CD4-positive, alpha-beta memory T cell (primary cell): ENCODE measurements around the gene TAS1R3. TPM values are rescaled to one million over a fixed set of nuclear protein-coding genes. Genes with fewer than 3 reads are reported as not detected.

ENCODE experiments used
- CTCF ChIA-PET: fragments of 350-600 bp; sonication (Branson Sonifier 250); formaldehyde crosslinking; loops from one replicate; lab custom pipeline; 2021; ENCODE audit warnings: inconsistent platforms; ENCODE audit not compliant: partially characterized antibody; lab: Charles Lee
- POLR2A ChIA-PET: fragments of 350-600 bp; sonication (Branson Sonifier 250); formaldehyde crosslinking; loops from one replicate; lab custom pipeline; 2021; ENCODE audit not compliant: partially characterized antibody; lab: Charles Lee
- DNase-seq, 5 donors: peaks; one replicate each; pipeline versions ENCODE4 v3.0.0 to v3.0.0-alpha.2; 2020 to 2022; ENCODE audit warnings: mixed read lengths in 1 of 5
- H3K27ac ChIP-seq: one replicate; pipeline ENCODE4 v1.7.0; 2013; ENCODE audit warnings: low read depth, low read length
- H3K27me3 ChIP-seq: 2 replicates; pipeline ENCODE4 v1.7.0; 2013; ENCODE audit warnings: mild to moderate bottlenecking, low read length, moderate library complexity; ENCODE audit not compliant: insufficient read depth
- H3K36me3 ChIP-seq: 2 replicates; pipeline ENCODE4 v1.7.0; 2013; ENCODE audit warnings: mild to moderate bottlenecking, low read length, moderate library complexity; ENCODE audit not compliant: insufficient read depth
- H3K4me1 ChIP-seq: 2 replicates; pipeline ENCODE4 v1.7.0; 2013; ENCODE audit warnings: mild to moderate bottlenecking, low read length, moderate library complexity; ENCODE audit not compliant: insufficient read depth
- H3K4me3 ChIP-seq, 2 donors: one replicate each; pipeline ENCODE4 v1.7.0; 2013; ENCODE audit warnings: low read length in 2 of 2, mild to moderate bottlenecking in 1 of 2
- H3K9me3 ChIP-seq, 2 donors: one replicate each; pipeline ENCODE4 v1.7.0; 2013; ENCODE audit warnings: low read length in 2 of 2, control low read depth in 1 of 2; ENCODE audit not compliant: control insufficient read depth in 1 of 2
- H3K27ac Mint-ChIP-seq, 7 donors: one replicate each; pipeline ENCODE4 v1.8.0; 2020 to 2021; ENCODE audit warnings: mixed read lengths in 7 of 7, mild to moderate bottlenecking in 6 of 7, inconsistent platforms in 3 of 7, moderate library complexity in 3 of 7
- H3K27me3 Mint-ChIP-seq, 2 donors: one replicate each; pipeline ENCODE4 v1.8.0; 2020 to 2021; ENCODE audit warnings: mixed read lengths in 2 of 2
- H3K36me3 Mint-ChIP-seq, 2 donors: one replicate each; pipeline ENCODE4 v1.8.0; 2020 to 2021; ENCODE audit warnings: mixed read lengths in 2 of 2, inconsistent platforms in 1 of 2, mild to moderate bottlenecking in 1 of 2
- H3K4me1 Mint-ChIP-seq, 4 donors: one replicate each; pipeline ENCODE4 v1.8.0; 2020 to 2021; ENCODE audit warnings: mixed read lengths in 4 of 4, mild to moderate bottlenecking in 1 of 4
- H3K4me3 Mint-ChIP-seq, 8 donors: one replicate each; pipeline ENCODE4 v1.8.0; 2020 to 2021; ENCODE audit warnings: mixed read lengths in 8 of 8, mild to moderate bottlenecking in 7 of 8, moderate library complexity in 6 of 8, inconsistent platforms in 3 of 8
- H3K9me3 Mint-ChIP-seq, 8 donors: one replicate each; pipeline ENCODE4 v1.8.0; 2020 to 2021; ENCODE audit warnings: mixed read lengths in 8 of 8, mild to moderate bottlenecking in 5 of 8, inconsistent platforms in 3 of 8, moderate library complexity in 1 of 8
- intact Hi-C: fragments of 100-400 bp; cut with micrococcal nuclease; formaldehyde crosslinking; loops from one replicate; pipeline ENCODE4 v1.15.1; 2023
- polyA plus RNA-seq, 2 donors: library from polyadenylated mRNA; unstranded; fragments of 300-500 nt; fragmentation: Illumina TruSeq; gene quantifications; one replicate each; pipeline ENCODE4 v1.2.3, GENCODE V29; 2021
- total RNA-seq, 2 experiments: library from RNA; stranded (reverse); gene quantifications; one replicate each; pipeline ENCODE4 v1.2.3, GENCODE V29; 2021

The TAS1R3 gene
- total and polyA plus RNA-seq, 4 experiments from 2014 or later = 0.47 to 1.5 (median 1.5) TPM; not detected in 1

- Histone ChIP-seq H3K36me3 (no peaks in the 10 kb centered on the region), H3K27me3 (no peaks in the 10 kb centered on the region), H3K4me3 (no peak overlapping the region), H3K9me3 (no peaks in the 10 kb centered on the region), H3K27ac (no peak overlapping the region), H3K4me1 (no peaks in the 10 kb centered on the region)
- ChIA-PET CTCF (interaction anchor here (1.2 to 1.5 kb wide), 2 partner anchors 14 to 173 kb away, joined by 3 read pairs; no protein-coding TSS in a partner anchor), POLR2A (interaction anchor here (1.1 to 1.4 kb wide), 2 partner anchors 10 to 173 kb away, joined by 3 to 4 read pairs; no protein-coding TSS in a partner anchor)
- H3K27ac Mint-ChIP-seq = no peak overlapping the region
- no peaks in the 10 kb centered on the region for H3K27me3 Mint-ChIP-seq
- H3K9me3 Mint-ChIP-seq = no peaks in the 10 kb centered on the region
- no peak overlapping the region for H3K4me3 Mint-ChIP-seq
- H3K36me3 Mint-ChIP-seq = no peaks in the 10 kb centered on the region
- intact Hi-C loops = no loop called here
- peak in 1 of 5 donors; percentile 36 for DNase-seq
- peaks cover 0 to 5% (median under 1%) of the 10 kb centered on the region in 4 donors for H3K4me1 Mint-ChIP-seq
These were observed 35.7 kb upstream of the TAS1R3 start for GRCh38 chr1:1295154-1295923.

GRCh38 chr1:1296070-1297061 is 34.7 kb upstream of the TAS1R3 start:
- Histone ChIP-seq H3K36me3 (no peaks in the 10 kb centered on the region), H3K27me3 (no peaks in the 10 kb centered on the region), H3K4me1 (no peaks in the 10 kb centered on the region), H3K9me3 (no peaks in the 10 kb centered on the region), H3K4me3 (no peak overlapping the region), H3K27ac (no peak overlapping the region)
- no peaks in the 10 kb centered on the region for H3K9me3 Mint-ChIP-seq
- intact Hi-C loops = no loop called here
- no peaks in the 10 kb centered on the region for H3K36me3 Mint-ChIP-seq
- peak in 1 of 5 donors; percentile 19 for DNase-seq
- peaks cover 0 to 5% (median under 1%) of the 10 kb centered on the region in 4 donors for H3K4me1 Mint-ChIP-seq
- H3K4me3 Mint-ChIP-seq = no peak overlapping the region
- POLR2A ChIA-PET = no interaction called here
- CTCF ChIA-PET = interaction anchor here (1.5 kb wide), 1 partner anchor 13 kb away, joined by 3 read pairs; no protein-coding TSS in a partner anchor
- H3K27me3 Mint-ChIP-seq = no peaks in the 10 kb centered on the region
- H3K27ac Mint-ChIP-seq = no peak overlapping the region

- POLR2A ChIA-PET = interaction anchor here (0.5 kb wide), 1 partner anchor 420 kb away, joined by 3 read pairs; no protein-coding TSS in a partner anchor
These were observed 33.2 kb upstream of the TAS1R3 start for GRCh38 chr1:1297802-1298424.

GRCh38 chr1:1298861-1299685 is 32.0 kb upstream of the TAS1R3 start:
- H3K36me3 Mint-ChIP-seq = no peaks in the 10 kb centered on the region
- H3K4me3 Mint-ChIP-seq = no peak overlapping the region
- no peaks in the 10 kb centered on the region for H3K27me3 Mint-ChIP-seq
- DNase-seq = peak in 1 of 5 donors; percentile 33
- POLR2A ChIA-PET = no interaction called here
- H3K27ac ChIP-seq = no peak overlapping the region
- CTCF ChIA-PET = interaction anchor here (1.0 kb wide), 1 partner anchor 12 kb away, joined by 3 read pairs; no protein-coding TSS in a partner anchor
- intact Hi-C loops = no loop called here
- no peaks in the 10 kb centered on the region for H3K9me3 Mint-ChIP-seq
- peaks cover 0 to 2% (median 0%) of the 10 kb centered on the region in 4 donors for H3K4me1 Mint-ChIP-seq
- H3K27ac Mint-ChIP-seq = no peak overlapping the region
- H3K9me3 ChIP-seq = no peaks in the 10 kb centered on the region
- H3K36me3 ChIP-seq = no peaks in the 10 kb centered on the region
- H3K4me1 ChIP-seq = no peaks in the 10 kb centered on the region
- no peaks in the 10 kb centered on the region for H3K27me3 ChIP-seq
- no peak overlapping the region for H3K4me3 ChIP-seq

More at GRCh38 chr1:1297802-1298424, 33.2 kb upstream of the TAS1R3 start:
- H3K4me3 Mint-ChIP-seq = no peak overlapping the region
- H3K27ac Mint-ChIP-seq = no peak overlapping the region
- CTCF ChIA-PET = no interaction called here
- intact Hi-C loops = no loop called here
- Histone ChIP-seq H3K27ac (no peak overlapping the region), H3K4me1 (no peaks in the 10 kb centered on the region), H3K9me3 (no peaks in the 10 kb centered on the region), H3K4me3 (no peak overlapping the region), H3K36me3 (no peaks in the 10 kb centered on the region), H3K27me3 (no peaks in the 10 kb centered on the region)
- H3K27me3 Mint-ChIP-seq = no peaks in the 10 kb centered on the region
- no peaks in the 10 kb centered on the region for H3K9me3 Mint-ChIP-seq
- peaks cover 0 to 2% (median 0%) of the 10 kb centered on the region in 4 donors for H3K4me1 Mint-ChIP-seq
- no peak for DNase-seq
- H3K36me3 Mint-ChIP-seq = no peaks in the 10 kb centered on the region

GRCh38 chr1:1299686-1300351 is 31.3 kb upstream of the TAS1R3 start:
- Mint-ChIP-seq H3K27ac (no peak overlapping the region), H3K36me3 (no peaks in the 10 kb centered on the region), H3K27me3 (no peaks in the 10 kb centered on the region), H3K9me3 (no peaks in the 10 kb centered on the region), H3K4me1 (peaks cover 0 to 3% (median 0%) of the 10 kb centered on the region in 4 donors), H3K4me3 (no peak overlapping the region)
- Histone ChIP-seq H3K27ac (no peak overlapping the region), H3K4me1 (peaks cover 4% of the 10 kb centered on the region), H3K4me3 (no peak overlapping the region), H3K36me3 (no peaks in the 10 kb centered on the region), H3K27me3 (no peaks in the 10 kb centered on the region), H3K9me3 (no peaks in the 10 kb centered on the region)
- intact Hi-C loops = no loop called here
- peak in 2 of 5 donors; percentile 31 to 40 for DNase-seq
- ChIA-PET POLR2A (interaction anchor here (1.3 kb wide), 1 partner anchor 10 kb away, joined by 3 read pairs; no protein-coding TSS in a partner anchor), CTCF (interaction anchor here (1.0 kb wide), 1 partner anchor 13 kb away, joined by 3 read pairs; no protein-coding TSS in a partner anchor)

GRCh38 chr1:1300352-1300739 is 30.7 kb upstream of the TAS1R3 start:
- intact Hi-C loops = no loop called here
- Histone ChIP-seq H3K4me3 (no peak overlapping the region), H3K9me3 (no peaks in the 10 kb centered on the region), H3K27ac (no peak overlapping the region), H3K4me1 (peaks cover 10% of the 10 kb centered on the region), H3K36me3 (no peaks in the 10 kb centered on the region), H3K27me3 (no peaks in the 10 kb centered on the region)
- no peaks in the 10 kb centered on the region for H3K27me3 Mint-ChIP-seq
- no peaks in the 10 kb centered on the region for H3K36me3 Mint-ChIP-seq
- H3K4me1 Mint-ChIP-seq = peaks cover 0 to 4% (median 2%) of the 10 kb centered on the region in 4 donors
- CTCF ChIA-PET = interaction anchor here (1.0 kb wide), 1 partner anchor 13 kb away, joined by 3 read pairs; no protein-coding TSS in a partner anchor
- POLR2A ChIA-PET = interaction anchor here (1.3 kb wide), 1 partner anchor 9 kb away, joined by 3 read pairs; no protein-coding TSS in a partner anchor
- H3K4me3 Mint-ChIP-seq = no peak overlapping the region
- H3K9me3 Mint-ChIP-seq = no peaks in the 10 kb centered on the region
- DNase-seq = no peak
- no peak overlapping the region for H3K27ac Mint-ChIP-seq
